Activated CD8-positive, alpha-beta memory T cell treated with anti-CD3 and anti-CD28 coated beads, Interleukin-2, amount 10 ng/mL, durations not matched to agents 7 days and 5 days (primary cell): ENCODE results near the gene GFOD1. TPM values are rescaled to one million over a fixed set of nuclear protein-coding genes. Genes with fewer than 3 reads are reported as not detected.

Experiments used
- ATAC-seq: fragments of 150-1000 bp; cut with Tn5 transposase; one replicate; pipeline ENCODE4 v1.10.0; 2021; ENCODE audit warnings: moderate library complexity
- CTCF ChIA-PET: fragments of 350-600 bp; sonication (Branson Sonifier 250); formaldehyde crosslinking; loops from one replicate; lab custom pipeline; 2021; ENCODE audit warnings: antibody characterized with exemption; lab: Charles Lee
- DNase-seq: peaks from one replicate; pipeline ENCODE4 v3.0.0-alpha.2; 2020
- H3K27ac Mint-ChIP-seq: one replicate; pipeline ENCODE4 v1.8.0; 2021; ENCODE audit warnings: mild to moderate bottlenecking, mixed read lengths
- H3K27me3 Mint-ChIP-seq: one replicate; pipeline ENCODE4 v1.8.0; 2021; ENCODE audit warnings: mixed read lengths
- H3K36me3 Mint-ChIP-seq: one replicate; pipeline ENCODE4 v1.8.0; 2021; ENCODE audit warnings: mild to moderate bottlenecking, mixed read lengths
- H3K4me1 Mint-ChIP-seq: one replicate; pipeline ENCODE4 v1.8.0; 2021; ENCODE audit warnings: mixed read lengths
- H3K4me3 Mint-ChIP-seq: one replicate; pipeline ENCODE4 v1.8.0; 2021; ENCODE audit warnings: mild to moderate bottlenecking, moderate library complexity, mixed read lengths
- H3K9me3 Mint-ChIP-seq: one replicate; pipeline ENCODE4 v1.8.0; 2022; ENCODE audit warnings: low read depth, mixed read lengths
- total RNA-seq, 2 experiments: library from RNA; stranded (reverse); gene quantifications; one replicate each; pipeline ENCODE4 v1.2.3, GENCODE V29; 2021

The GFOD1 gene, protein sequence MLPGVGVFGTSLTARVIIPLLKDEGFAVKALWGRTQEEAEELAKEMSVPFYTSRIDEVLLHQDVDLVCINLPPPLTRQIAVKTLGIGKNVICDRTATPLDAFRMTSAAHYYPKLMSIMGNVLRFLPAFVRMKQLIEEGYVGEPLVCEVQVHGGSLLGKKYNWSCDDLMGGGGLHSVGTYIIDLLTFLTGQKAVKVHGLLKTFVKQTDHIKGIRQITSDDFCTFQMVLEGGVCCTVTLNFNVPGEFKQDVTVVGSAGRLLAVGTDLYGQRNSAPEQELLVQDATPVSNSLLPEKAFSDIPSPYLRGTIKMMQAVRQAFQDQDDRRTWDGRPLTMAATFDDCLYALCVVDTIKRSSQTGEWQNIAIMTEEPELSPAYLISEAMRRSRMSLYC
- 10 to 100 TPM; 10.6 to 11.6 TPM for total RNA-seq

DNA sequence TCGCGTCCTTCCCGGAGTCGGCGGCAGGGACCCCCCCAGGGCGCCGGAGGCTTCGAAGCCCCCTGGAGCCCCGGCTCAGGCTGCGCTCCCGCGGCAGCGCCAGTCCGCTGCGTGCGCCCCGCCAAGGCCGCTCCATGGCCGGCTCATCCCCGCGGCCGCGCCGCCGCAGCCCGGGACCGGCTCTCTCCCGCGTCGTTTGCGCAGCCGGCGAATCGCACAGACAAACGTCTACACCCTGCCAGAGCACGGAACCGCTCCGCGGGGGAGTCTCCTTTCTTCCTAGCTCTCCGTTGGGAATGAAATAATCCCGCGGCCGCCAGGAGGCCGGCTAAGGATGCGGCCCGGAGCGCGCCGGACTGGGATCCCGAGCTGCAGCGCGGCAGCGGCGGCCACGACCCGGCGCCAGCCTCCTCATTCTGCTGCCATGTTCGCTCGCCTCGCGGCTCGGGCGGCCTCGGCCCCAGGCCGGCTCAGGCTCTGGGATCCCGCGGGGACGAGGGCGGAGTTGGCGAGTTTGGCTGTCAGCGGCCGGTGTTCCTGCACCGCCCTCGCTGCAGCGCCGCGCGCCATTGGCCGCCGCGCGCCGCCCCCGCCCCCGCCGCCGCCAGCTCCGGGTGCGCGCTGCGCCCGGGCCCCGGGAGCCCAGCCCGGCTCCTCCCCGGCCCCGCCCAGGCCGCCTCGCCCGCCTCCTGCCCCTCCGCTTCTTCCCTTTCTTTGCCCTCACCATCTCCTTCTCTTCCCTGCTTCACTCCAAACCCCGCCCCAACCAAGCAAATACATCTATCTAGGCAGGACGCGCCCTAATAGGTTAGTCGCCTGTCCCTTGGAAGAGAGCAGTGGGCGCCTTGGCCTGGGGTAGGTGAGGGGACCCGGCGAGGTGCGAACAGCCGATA is at the start of gene GFOD1:
GFOD1 (minus strand) TSS at position 479 of the 893 bp plus-strand sequence. CDS start 710 bp downstream, outside the sequence.
- ATAC-seq (peak; percentile 87), DNase-seq (peak; percentile 86)
- Mint-ChIP-seq H3K27ac (peak within 1 kb of the TSS; percentile 71), H3K4me1 (peaks cover 43% of the 10 kb centered on the region), H3K36me3 (no peaks in the 10 kb centered on the region), H3K4me3 (peak within 1 kb of the TSS; percentile 79), H3K9me3 (no peaks in the 10 kb centered on the region), H3K27me3 (peaks cover 9% of the 10 kb centered on the region)
- CTCF ChIA-PET = interaction anchor here (0.7 to 4.4 kb wide), 15 partner anchors 22 to 160 kb away, joined by 3 to 33 read pairs (median 4); partner anchors contain the start of genes NOL7, SIRT5 and TBC1D7

DNA sequence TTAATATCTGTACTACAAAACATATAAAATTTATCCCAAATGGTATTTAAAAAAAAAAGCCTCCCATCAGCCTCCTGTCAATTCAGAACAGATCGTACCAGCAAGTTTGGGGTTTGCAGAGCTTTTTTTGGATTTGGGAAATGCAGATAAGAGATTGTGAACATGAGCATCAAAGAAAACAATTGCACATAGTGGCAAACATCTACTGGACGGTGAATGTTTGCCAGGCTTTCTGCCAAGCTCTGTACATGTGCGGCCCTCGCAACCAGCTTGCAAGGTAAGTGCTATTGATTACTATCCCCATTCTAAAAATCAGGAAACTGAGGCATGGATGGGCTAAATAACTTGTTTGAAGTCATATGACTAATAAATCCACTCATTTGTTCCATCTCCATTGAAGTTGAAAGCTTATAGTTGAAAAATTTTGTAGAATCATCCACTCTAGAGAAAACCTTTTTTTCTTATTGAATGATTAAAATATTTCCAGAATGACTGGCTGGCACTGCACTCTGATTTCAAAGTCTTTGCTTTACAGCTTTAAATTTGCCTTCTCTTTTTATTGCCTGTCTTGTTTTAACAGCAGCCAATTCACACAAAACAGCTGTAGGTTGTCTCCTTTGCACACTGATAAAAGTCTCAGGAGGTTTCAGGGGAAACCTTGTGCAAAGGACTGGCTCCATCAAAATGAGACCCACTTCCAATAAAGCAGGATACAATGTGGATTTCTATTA is 49.6 kb upstream of the GFOD1 start:
- ATAC-seq (no peak), DNase-seq (no peak)
- peaks cover 3% of the 10 kb centered on the region for H3K27me3 Mint-ChIP-seq
- CTCF ChIA-PET = interaction anchor here (0.7 to 2.3 kb wide), 8 partner anchors 38 to 208 kb away, joined by 3 to 13 read pairs (median 4); partner anchors contain the start of genes SIRT5 and TBC1D7
- H3K4me3 Mint-ChIP-seq = no peak overlapping the region
- no peak overlapping the region for H3K27ac Mint-ChIP-seq
- H3K9me3 Mint-ChIP-seq = no peaks in the 10 kb centered on the region
- H3K4me1 Mint-ChIP-seq = no peaks in the 10 kb centered on the region
- H3K36me3 Mint-ChIP-seq = no peaks in the 10 kb centered on the region

DNA sequence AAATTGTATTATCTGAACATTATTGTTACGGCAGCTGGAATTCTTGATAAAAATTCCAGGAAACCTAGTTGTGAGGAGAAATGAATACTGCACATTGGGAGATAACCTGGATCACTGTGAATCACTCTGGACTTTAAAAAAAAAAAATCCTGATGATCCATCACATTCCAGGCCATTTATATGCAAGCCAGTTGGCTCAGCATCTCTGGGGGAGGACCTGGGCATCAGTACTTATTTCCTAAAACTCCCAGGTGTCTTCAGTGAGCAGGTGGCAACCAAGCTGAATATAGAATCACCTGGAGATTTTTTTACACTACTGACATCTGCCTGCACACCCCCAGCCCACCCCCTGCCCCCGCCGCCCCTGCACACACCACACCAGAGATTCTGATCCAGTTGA is 47.9 kb upstream of the GFOD1 start:
- DNase-seq (no peak), ATAC-seq (no peak)
- CTCF ChIA-PET = interaction anchor here (1.0 kb wide), 1 partner anchor 9 kb away, joined by 3 read pairs; no protein-coding TSS in a partner anchor
- Mint-ChIP-seq H3K36me3 (no peaks in the 10 kb centered on the region), H3K9me3 (no peaks in the 10 kb centered on the region), H3K27ac (no peak overlapping the region), H3K4me1 (no peaks in the 10 kb centered on the region), H3K4me3 (no peak overlapping the region), H3K27me3 (peaks cover 3% of the 10 kb centered on the region)

DNA sequence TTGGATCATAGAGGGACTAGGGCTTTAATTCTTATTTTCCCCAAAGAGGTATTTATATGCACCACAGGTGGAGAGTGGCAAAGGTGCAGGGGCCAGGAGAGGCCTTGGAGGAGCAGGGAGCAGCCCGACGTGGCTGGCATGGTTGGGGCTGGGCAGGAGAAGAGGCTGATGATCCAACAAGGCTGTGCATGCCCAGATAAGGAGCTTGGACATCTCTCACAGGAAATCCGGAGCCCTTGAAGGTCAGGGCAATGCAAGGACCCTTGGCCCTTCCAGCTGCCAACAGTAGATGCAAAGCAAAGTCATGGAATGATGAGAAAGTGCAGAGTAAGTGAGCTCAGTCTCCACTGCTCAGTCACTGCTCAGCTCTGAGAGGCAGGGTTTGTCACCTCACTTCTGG is 47.1 kb upstream of the GFOD1 start:
- no peak overlapping the region for H3K27ac Mint-ChIP-seq
- H3K27me3 Mint-ChIP-seq = peaks cover under 1% of the 10 kb centered on the region
- no peak overlapping the region for H3K4me3 Mint-ChIP-seq
- no peaks in the 10 kb centered on the region for H3K36me3 Mint-ChIP-seq
- H3K9me3 Mint-ChIP-seq = no peaks in the 10 kb centered on the region
- ATAC-seq (no peak), DNase-seq (no peak)
- no peaks in the 10 kb centered on the region for H3K4me1 Mint-ChIP-seq
- CTCF ChIA-PET = no interaction called here

DNA sequence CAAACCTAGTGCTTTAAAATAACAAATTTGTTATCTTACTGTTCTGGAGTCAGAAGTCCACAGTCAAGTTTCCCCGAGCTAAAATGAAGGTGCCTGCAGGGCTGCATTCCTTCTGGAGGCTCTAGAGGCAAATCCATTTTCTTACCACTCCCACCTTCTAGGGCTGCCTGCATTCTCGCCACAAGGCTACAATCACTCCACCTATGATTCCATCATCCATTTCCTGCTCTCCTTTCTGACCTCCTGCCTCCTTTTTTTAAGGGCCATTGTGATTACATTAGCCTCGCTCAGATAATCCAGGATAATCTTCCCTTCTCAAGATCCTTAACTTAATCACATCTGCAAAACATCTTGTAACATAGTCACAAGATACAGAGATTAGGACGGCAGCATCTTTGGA is 44.6 kb upstream of the GFOD1 start:
- ATAC-seq = no peak
- no peak overlapping the region for H3K27ac Mint-ChIP-seq
- no peaks in the 10 kb centered on the region for H3K9me3 Mint-ChIP-seq
- H3K4me3 Mint-ChIP-seq = no peak overlapping the region
- no peaks in the 10 kb centered on the region for H3K36me3 Mint-ChIP-seq
- no peaks in the 10 kb centered on the region for H3K27me3 Mint-ChIP-seq
- no peaks in the 10 kb centered on the region for H3K4me1 Mint-ChIP-seq
- no peak for DNase-seq
- CTCF ChIA-PET = interaction anchor here (1.0 kb wide), 1 partner anchor 195 kb away, joined by 4 read pairs; no protein-coding TSS in a partner anchor

DNA sequence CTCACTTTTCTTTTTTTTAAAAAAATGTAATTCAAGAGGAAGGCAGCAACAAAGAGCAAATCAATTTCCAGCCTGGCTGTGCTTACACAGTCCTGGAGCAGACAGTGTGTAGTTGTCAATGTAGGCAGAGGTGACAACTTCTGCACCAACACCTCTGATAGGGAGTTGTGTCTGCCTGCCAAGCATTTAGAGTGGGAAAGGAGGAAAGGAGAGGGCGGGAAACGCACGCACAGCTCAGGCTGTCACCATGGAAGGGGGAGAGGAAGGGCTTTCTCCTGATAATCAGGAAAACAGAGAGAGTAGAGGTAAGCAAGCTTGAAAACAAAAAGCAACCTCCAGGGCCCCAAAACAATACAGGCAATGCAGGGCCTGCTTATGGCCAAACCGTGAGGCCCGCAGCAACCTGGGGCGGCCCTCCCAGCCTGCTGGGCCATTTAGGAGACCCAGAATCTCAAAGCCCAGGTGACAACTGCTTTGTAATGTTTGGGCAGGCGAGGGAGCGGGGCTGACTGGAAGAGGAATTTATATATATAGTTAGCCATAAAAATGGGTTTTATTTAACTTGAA is 41.5 kb upstream of the GFOD1 start:
- DNase-seq (no peak), ATAC-seq (no peak)
- Mint-ChIP-seq H3K9me3 (no peaks in the 10 kb centered on the region), H3K27ac (no peak overlapping the region), H3K4me3 (no peak overlapping the region), H3K36me3 (no peaks in the 10 kb centered on the region), H3K4me1 (peaks cover 2% of the 10 kb centered on the region), H3K27me3 (no peaks in the 10 kb centered on the region)
- CTCF ChIA-PET = no interaction called here

DNA sequence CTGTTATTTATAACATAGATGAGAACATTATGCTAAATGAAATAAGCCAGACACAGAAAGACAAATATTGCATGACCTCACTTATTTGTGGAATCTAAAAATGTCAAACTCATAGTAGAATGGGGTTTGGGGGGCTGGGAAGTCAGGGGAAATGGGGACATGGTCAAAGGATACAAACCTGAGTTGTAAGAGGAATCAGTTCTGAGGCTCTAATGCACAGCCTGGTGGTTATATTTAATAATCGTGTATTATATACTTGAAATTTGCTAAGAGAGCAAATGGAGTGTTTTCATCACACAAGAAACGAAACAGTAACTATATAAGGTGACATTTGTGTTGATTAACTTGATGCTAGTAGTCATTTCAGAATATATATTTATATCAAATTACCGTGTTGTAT is 40.8 kb upstream of the GFOD1 start:
- CTCF ChIA-PET = no interaction called here
- Mint-ChIP-seq H3K36me3 (no peaks in the 10 kb centered on the region), H3K27ac (no peak overlapping the region), H3K4me3 (no peak overlapping the region), H3K27me3 (no peaks in the 10 kb centered on the region), H3K9me3 (no peaks in the 10 kb centered on the region), H3K4me1 (peaks cover 2% of the 10 kb centered on the region)
- DNase-seq = no peak
- ATAC-seq = no peak

DNA sequence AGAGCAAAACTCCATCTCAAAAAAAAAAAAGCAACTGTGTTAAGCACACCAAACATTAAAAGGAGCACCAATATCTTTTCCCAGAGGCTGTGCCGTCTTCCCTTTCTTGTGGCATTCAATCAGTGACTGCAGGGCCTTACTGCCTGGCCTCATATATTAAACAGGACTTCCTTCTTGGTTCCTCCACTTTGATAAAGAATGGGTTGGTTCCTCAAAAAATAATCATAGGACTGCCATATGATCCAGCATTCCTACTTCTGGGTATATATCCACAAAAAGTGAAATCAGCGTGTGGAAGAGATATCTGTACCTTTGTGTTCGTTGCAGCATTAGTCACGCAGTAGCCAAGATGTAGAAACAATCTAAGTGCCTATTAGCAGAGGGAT is 40.3 kb upstream of the GFOD1 start:
- H3K27ac Mint-ChIP-seq = no peak overlapping the region
- no peaks in the 10 kb centered on the region for H3K9me3 Mint-ChIP-seq
- H3K27me3 Mint-ChIP-seq = no peaks in the 10 kb centered on the region
- peaks cover 2% of the 10 kb centered on the region for H3K4me1 Mint-ChIP-seq
- CTCF ChIA-PET = interaction anchor here (1.5 kb wide), 1 partner anchor 8 kb away, joined by 3 read pairs; no protein-coding TSS in a partner anchor
- DNase-seq (no peak), ATAC-seq (no peak)
- H3K36me3 Mint-ChIP-seq = no peaks in the 10 kb centered on the region
- H3K4me3 Mint-ChIP-seq = no peak overlapping the region

DNA sequence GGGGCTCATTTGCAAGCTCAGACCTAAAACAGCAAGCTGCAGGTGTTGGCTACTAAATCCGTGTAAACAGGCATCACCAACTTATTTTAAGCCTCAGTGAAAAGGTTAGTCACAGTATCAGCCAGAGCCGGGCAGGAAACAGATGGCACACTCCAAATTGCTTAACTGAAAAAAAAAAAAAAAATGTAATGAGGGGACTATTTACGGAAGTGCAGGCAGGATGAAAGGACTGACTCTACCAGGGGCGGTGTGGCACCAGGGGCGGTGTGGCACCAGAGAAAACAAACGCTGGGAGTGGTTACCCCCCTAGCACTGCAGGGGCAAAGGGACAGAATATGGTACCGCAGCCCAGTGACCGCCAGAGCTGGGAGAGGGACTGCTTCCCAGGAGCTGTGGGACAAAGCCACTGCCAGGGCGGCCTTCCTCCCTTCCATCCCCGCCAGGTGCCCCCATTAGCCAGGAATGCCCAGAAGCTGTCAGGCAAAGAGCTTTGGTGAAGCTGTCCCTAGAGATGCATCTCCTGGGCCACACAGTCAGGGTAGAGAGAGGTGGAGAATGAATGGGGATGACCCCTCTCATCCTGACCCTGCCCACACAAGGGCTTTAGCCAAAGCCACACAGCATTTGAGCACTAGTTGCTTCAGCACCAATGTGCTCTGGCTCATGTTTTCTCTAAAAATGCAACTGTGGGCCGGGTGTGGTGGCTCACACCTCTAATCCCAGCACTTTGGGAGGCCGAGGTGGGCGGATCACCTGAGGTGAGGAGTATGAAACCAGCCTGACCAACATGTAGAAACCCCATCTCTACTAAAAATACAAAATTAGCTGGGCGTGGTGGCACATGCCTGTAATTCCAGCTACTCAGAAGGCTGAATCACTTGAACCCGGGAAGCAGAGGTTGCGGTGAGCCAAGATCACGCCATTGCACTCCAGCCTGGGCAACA is 39.6 kb upstream of the GFOD1 start:
- Mint-ChIP-seq H3K4me1 (peaks cover 2% of the 10 kb centered on the region), H3K9me3 (no peaks in the 10 kb centered on the region), H3K4me3 (no peak overlapping the region), H3K27me3 (no peaks in the 10 kb centered on the region), H3K36me3 (no peaks in the 10 kb centered on the region), H3K27ac (no peak overlapping the region)
- peak; percentile 9 for ATAC-seq
- DNase-seq = no peak
- CTCF ChIA-PET = interaction anchor here (1.5 kb wide), 1 partner anchor 9 kb away, joined by 3 read pairs; no protein-coding TSS in a partner anchor

DNA sequence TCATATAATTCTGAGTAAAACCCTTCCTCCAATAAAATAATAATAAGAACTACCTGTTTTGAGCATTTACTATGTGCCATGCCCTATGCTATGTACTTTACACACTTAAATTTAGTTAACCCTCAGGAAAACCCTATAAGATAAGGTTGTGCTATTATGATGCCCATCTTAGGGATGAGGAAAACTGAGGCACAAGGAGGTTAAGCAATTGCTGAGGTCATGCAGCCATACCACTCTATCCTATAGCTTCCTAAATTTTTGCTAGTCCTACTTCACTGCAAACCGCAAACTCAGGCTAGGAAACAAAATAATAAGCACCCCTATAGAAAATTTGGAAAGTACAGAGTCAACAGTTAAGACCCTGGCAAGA is 38.9 kb upstream of the GFOD1 start:
- Mint-ChIP-seq H3K27ac (no peak overlapping the region), H3K36me3 (no peaks in the 10 kb centered on the region), H3K9me3 (no peaks in the 10 kb centered on the region), H3K27me3 (no peaks in the 10 kb centered on the region), H3K4me1 (peaks cover 2% of the 10 kb centered on the region), H3K4me3 (no peak overlapping the region)
- DNase-seq (no peak), ATAC-seq (no peak)
- CTCF ChIA-PET = interaction anchor here (1.5 kb wide), 1 partner anchor 10 kb away, joined by 3 read pairs; no protein-coding TSS in a partner anchor

DNA sequence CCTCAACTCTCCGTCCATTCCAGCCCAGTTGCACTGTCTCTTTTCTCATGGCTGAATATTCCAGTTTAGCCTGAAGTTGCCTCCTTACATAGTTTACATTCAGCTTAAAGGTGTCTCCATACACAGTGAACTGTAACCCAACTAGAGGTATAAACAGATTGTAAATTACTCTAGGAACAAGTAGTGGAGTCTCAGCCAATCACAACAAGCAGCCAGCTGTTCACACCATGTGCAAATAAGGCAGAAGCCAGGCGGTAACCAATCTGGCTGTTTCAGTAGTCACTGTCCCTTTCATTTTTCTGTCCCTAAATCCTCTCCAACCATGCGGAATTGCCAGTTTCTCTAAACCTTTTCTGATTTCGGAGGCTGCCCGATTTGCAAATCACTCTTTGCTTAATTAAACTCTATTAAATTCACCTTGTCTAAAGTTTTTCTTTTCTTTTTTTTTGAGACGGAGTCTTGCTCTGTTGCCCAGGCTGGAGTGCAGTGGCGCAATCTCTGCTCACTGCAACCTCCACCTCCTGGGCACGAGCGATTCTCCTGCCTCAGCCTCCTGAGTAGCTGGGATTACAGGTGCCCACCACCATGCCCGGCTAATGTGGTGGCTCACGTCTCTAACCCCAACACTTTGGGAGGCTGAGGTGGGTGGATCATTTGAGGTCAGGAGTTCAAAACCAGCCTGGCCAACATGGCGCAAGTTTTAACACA is 37.6 kb upstream of the GFOD1 start:
- Mint-ChIP-seq H3K4me1 (peaks cover 2% of the 10 kb centered on the region), H3K4me3 (no peak overlapping the region), H3K27ac (no peak overlapping the region), H3K9me3 (no peaks in the 10 kb centered on the region), H3K36me3 (no peaks in the 10 kb centered on the region), H3K27me3 (peaks cover 1% of the 10 kb centered on the region)
- ATAC-seq (no peak), DNase-seq (no peak)
- CTCF ChIA-PET = no interaction called here
